Activated gamma-delta T cell (primary cell): ENCODE data around the gene TNKS1BP1.

Source experiments
- DNase-seq: peaks from one replicate; lab custom pipeline; 2025; lab: John Stamatoyannopoulos, UW

Gene TNKS1BP1

DNA sequence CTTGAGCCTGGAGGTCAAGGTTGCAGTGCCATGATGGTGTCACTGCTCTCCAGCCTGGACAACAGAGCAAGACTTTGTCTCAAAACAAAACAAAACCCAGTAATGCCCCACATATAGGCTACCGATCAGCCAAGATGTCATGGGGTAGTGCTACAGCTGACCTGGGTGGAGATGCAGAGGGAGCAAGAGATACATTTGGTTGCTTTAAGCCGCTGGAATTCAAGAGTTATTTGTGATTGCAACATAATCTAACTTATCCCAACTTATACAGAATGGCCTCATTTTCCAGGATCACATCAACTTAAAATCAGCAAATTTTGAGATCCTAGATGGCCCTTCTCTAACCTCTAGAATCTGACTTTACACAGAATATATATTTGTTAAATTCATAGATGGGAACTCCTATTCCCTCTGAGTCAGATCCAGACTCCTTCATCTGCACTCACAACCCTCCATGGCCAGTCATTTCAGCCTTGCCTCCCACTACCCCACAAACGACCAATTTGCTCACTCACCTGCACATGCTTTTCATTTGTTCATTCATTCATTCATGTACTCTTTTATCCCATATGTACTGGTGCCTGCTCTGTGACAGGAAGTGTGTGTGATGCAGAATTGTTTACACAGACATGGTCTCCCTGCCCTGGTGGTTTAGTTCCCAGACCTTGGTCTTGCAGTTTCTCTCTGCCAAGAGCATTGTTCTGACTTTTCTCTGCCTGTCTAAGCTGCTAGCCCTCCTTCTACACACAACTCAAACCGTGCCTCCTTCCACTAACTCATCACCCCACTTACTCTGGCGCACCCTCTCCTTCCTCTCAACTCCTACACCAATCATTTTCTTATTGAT is 63.6 kb downstream of the TNKS1BP1 start:
- DNase-seq, result no peak

DNA sequence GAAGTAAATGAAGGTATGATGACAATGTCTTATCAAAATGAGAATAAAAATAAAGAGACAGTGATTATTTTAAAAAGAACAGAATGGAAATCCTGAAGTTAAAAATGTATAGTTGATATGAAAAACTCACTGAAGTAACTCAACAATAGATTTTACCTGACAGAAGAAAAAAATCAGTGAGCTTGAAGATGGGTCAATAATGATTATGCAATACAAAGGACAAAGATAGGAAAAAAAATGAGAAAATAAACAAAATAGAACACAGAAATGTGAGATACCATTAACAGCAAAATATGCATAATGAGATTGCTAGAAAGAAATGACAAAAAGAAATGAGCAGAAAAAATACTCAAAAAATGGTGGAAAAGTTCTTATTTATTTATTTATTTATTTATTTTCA is 68.6 kb downstream of the TNKS1BP1 start:
- no peak for DNase-seq

DNA sequence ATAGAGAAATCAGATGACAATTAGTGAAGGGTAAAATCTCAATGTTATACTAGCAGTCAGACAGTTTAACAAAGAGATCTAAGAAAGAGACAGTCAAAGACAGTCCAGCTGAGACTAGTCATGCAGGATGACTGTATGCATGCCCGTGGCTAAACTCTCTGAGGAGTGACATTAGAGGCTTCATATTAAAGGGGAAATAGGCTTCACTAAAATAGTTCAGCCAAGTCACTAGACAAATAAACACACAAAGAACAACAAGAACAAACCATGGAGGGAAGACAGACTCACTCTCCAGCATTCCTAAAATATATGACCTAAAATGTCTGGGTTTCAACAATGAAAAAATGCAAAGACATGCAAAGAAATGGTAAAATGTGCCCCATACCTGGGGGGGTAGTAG is 69.1 kb downstream of the TNKS1BP1 start:
- DNase-seq, result no peak

DNA sequence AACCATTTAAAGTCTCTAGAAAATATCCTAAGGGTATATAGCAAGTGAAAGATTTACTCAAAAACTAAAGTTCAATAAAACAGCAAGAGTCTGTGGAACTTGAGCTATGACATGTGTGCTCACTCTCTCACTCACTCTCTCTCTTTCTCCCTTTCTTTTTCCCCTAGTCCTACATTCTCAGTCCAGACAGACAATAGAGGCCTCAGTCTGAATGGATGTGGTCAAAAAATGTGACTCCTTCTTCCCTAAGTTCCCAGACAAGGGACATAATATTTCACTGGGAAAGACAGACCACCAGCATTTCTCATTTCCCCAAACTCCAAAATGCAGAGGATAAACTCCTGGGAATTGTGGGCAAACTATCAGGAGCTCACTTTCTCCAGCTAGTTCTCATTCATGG is 70.1 kb downstream of the TNKS1BP1 start:
- no peak for DNase-seq

GRCh38 chr11:57251491-57252104 is 73.2 kb downstream of the TNKS1BP1 start:
- DNase-seq, result no peak

GRCh38 chr11:57251037-57251436 is 73.7 kb downstream of the TNKS1BP1 start:
- no peak for DNase-seq
